Osteoblast (primary cell): ENCODE data around the gene POMT2. TPM values are rescaled to one million over a fixed set of nuclear protein-coding genes. Genes with fewer than 3 reads are reported as not detected.
"Not testable (repeated sequence)": the region's sequence is repeated elsewhere in the genome, so short reads cannot be mapped to it uniquely, and the experiment has no call there.

ENCODE experiments used
- DNase-seq: peaks from one replicate; pipeline ENCODE4 v3.0.0; 2011; ENCODE audit warnings: low spot score, mixed read lengths; ENCODE audit not compliant: insufficient read length; ENCODE audit errors: missing footprints
- H2AFZ ChIP-seq: 2 replicates; pipeline ENCODE4 v1.6.0; 2011; ENCODE audit warnings: mild to moderate bottlenecking, low read length
- H3K27ac ChIP-seq: 2 replicates; pipeline ENCODE4 v1.5.1; 2011; ENCODE audit warnings: mild to moderate bottlenecking, low read depth, low read length, moderate library complexity
- H3K27me3 ChIP-seq: 2 replicates; pipeline ENCODE4 v1.6.0; 2012; ENCODE audit warnings: mild to moderate bottlenecking, control low read depth, inconsistent platforms, low read length, moderate library complexity; ENCODE audit not compliant: insufficient read depth
- H3K36me3 ChIP-seq: 2 replicates; pipeline ENCODE4 v1.5.1; 2011; ENCODE audit warnings: mild to moderate bottlenecking, low read length, control low read depth, moderate library complexity; ENCODE audit not compliant: insufficient read depth
- H3K4me1 ChIP-seq: 2 replicates; pipeline ENCODE4 v1.5.1; 2011; ENCODE audit warnings: mild to moderate bottlenecking, low read length, control low read depth, moderate library complexity; ENCODE audit not compliant: insufficient read depth
- H3K4me2 ChIP-seq: 2 replicates; pipeline ENCODE4 v1.6.0; 2011; ENCODE audit warnings: mild to moderate bottlenecking, low read length; ENCODE audit not compliant: insufficient read depth
- H3K4me3 ChIP-seq: fragments of 200-600 bp; sonication (generic); 3 replicates; pipeline ENCODE4 v1.5.1; 2012; ENCODE audit warnings: mild to moderate bottlenecking, low read length, inconsistent platforms; ENCODE audit not compliant: insufficient read depth
- H3K79me2 ChIP-seq: 2 replicates; pipeline ENCODE4 v1.6.0; 2012; ENCODE audit warnings: mild to moderate bottlenecking, low read length, control low read depth, inconsistent platforms; ENCODE audit not compliant: insufficient read depth
- H3K9me3 ChIP-seq: 2 replicates; pipeline ENCODE4 v1.5.1; 2011; ENCODE audit warnings: low read depth, low read length, control low read depth
- H4K20me1 ChIP-seq: 2 replicates; pipeline ENCODE4 v1.6.0; 2012; ENCODE audit warnings: mild to moderate bottlenecking, low read length, control low read depth; ENCODE audit not compliant: insufficient read depth
- CTCF ChIP-seq: IDR thresholded peaks from 2 replicates; pipeline ENCODE4 v1.5.1; 2011; ENCODE audit warnings: mild to moderate bottlenecking, low read depth, low read length, moderate library complexity; ENCODE audit errors: extremely low read depth
- total RNA-seq: library from RNA; depleted of rRNA; stranded (reverse); fragments of >200 nt; gene quantifications from 2 replicates; pipeline ENCODE4 v1.2.3, GENCODE V29; 2012

The POMT2 gene
- total RNA-seq, 1 donor = 11.6 TPM

DNA sequence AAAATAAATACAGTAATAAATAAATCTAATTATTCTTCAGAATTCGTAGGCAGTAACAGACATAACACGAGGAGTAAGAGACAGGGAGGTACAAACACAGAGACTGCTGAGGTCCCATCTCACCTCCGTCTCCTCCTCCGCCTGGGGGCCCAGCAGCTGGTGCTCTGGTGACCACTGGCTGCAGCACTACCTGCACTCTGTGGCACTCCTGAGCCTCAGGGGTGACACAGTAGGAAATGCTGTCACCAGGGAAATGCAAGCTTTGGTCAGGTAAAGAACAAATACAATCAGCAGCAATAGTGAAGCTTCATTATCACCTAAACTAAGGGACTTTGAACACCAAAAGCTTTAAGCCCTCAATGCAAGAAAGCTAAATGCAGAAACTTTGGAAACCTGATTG lies 19.7 kb upstream of the POMT2 start:
- no peaks in the 10 kb centered on the region for H3K9me3 ChIP-seq
- H3K79me2 ChIP-seq = no peaks in the 10 kb centered on the region
- DNase-seq = no peak
- H2AFZ ChIP-seq = no peak overlapping the region
- no peak for TF ChIP-seq CTCF
- no peaks in the 10 kb centered on the region for H3K27me3 ChIP-seq
- H3K27ac ChIP-seq = no peak overlapping the region
- peaks cover 12% of the 10 kb centered on the region for H3K4me1 ChIP-seq
- H3K4me2 ChIP-seq = no peak overlapping the region
- no peak overlapping the region for H3K4me3 ChIP-seq
- H3K36me3 ChIP-seq = peaks cover 16% of the 10 kb centered on the region
- peaks cover 4% of the 10 kb centered on the region for H4K20me1 ChIP-seq

DNA sequence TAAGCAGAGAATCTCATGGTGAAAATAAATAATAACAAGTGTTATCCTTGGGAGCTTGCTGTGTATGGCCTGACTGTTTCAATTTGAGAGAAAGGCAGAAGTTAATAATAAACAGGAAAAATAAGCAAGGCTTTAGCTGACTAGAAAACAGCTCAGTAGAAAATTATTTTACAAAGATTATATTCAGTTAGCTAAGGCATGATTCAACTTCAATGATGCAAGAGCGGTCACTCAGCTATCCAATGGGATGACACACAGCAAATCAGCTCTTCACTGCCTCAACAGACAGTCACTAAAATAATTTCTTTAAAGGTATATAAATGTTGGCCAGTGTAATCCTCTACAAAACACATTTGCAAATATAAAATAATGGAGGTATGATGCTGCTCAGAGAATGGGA lies 18.7 kb upstream of the POMT2 start:
- peak; percentile 91 for DNase-seq
- Histone ChIP-seq H3K36me3 (peaks cover 16% of the 10 kb centered on the region), H4K20me1 (peaks cover 3% of the 10 kb centered on the region), H3K79me2 (no peaks in the 10 kb centered on the region), H3K4me1 (peaks cover 12% of the 10 kb centered on the region), H3K4me3 (no peak overlapping the region), H3K9me3 (no peaks in the 10 kb centered on the region), H3K27me3 (no peaks in the 10 kb centered on the region), H3K27ac (peak overlapping the region; percentile 72), H2AFZ (no peak overlapping the region), H3K4me2 (peak overlapping the region; percentile 41)
- TF ChIP-seq CTCF = no peak

- no peak for TF ChIP-seq CTCF
- Histone ChIP-seq H3K27ac (no peak overlapping the region), H3K79me2 (no peaks in the 10 kb centered on the region), H3K27me3 (no peaks in the 10 kb centered on the region), H3K4me1 (peaks cover 12% of the 10 kb centered on the region), H4K20me1 (no peaks in the 10 kb centered on the region), H3K9me3 (no peaks in the 10 kb centered on the region), H3K4me3 (no peak overlapping the region), H3K4me2 (no peak overlapping the region), H3K36me3 (peaks cover 15% of the 10 kb centered on the region), H2AFZ (no peak overlapping the region)
- DNase-seq = no peak
Observed at GRCh38 chr14:77338302-77338701, 17.6 kb upstream of the POMT2 start.

DNA sequence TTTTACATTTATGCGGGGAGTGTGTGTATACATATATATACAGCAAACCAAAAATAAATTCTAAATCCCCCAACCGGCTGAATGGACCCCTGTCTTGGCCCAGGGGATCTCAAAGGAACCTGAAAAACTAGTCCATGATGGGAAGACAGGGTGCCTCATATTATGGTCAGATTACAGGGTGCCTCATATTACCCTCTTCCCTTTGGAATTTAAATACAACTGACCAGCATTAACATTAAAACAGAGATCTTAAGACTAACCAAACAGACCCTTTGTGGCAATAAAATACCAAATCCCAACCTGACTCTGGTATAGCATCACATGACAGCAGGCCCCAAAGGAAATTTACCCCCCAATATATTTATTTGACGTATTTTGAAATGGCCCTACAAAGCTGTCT lies 17.2 kb upstream of the POMT2 start:
- Histone ChIP-seq H3K9me3 (no peaks in the 10 kb centered on the region), H3K36me3 (peaks cover 11% of the 10 kb centered on the region), H2AFZ (no peak overlapping the region), H3K27ac (no peak overlapping the region), H3K79me2 (no peaks in the 10 kb centered on the region), H3K27me3 (no peaks in the 10 kb centered on the region), H4K20me1 (no peaks in the 10 kb centered on the region), H3K4me3 (no peak overlapping the region), H3K4me2 (no peak overlapping the region), H3K4me1 (peaks cover 12% of the 10 kb centered on the region)
- no peak for TF ChIP-seq CTCF
- DNase-seq = no peak

- not testable (repeated sequence) for H3K4me3 ChIP-seq, H4K20me1 ChIP-seq, H3K9me3 ChIP-seq, DNase-seq, H3K27ac ChIP-seq, H3K4me2 ChIP-seq, H3K79me2 ChIP-seq, H3K27me3 ChIP-seq, H3K36me3 ChIP-seq, H2AFZ ChIP-seq
- H3K4me1 ChIP-seq = peaks cover 12% of the 10 kb centered on the region
Observed at GRCh38 chr14:77337255-77337654, 16.6 kb upstream of the POMT2 start.
